Left renal cortex interstitium (tissue), 4 donors: Measurements from ENCODE around the gene CDK3. TPM values are rescaled to one million over a fixed set of nuclear protein-coding genes. Genes with fewer than 3 reads are reported as not detected.
"Not testable (repeated sequence)": the region's sequence is repeated elsewhere in the genome, so short reads cannot be mapped to it uniquely, and the experiment has no call there.

Experiments used
- DNase-seq, 4 donors: peaks; one replicate each; pipeline ENCODE4 v3.0.0-alpha.2; 2013; ENCODE audit warnings: low read depth in 4 of 4, low spot score in 2 of 4, missing footprints in 1 of 4
- polyA plus RNA-seq, 4 donors: library from polyadenylated mRNA; unstranded; fragments of 120-200 nt; gene quantifications; one replicate each; pipeline ENCODE4 v1.2.1, GENCODE V29; 2013; ENCODE audit not compliant: insufficient read length in 4 of 4

Gene CDK3
- polyA plus RNA-seq, 4 donors: 8.1 to 28.0 (median 15.3) TPM

- no peak for DNase-seq
Measured at GRCh38 chr17:76036497-76037261, 36.0 kb downstream of the CDK3 start.

- DNase-seq: no peak
Measured at GRCh38 chr17:76038050-76038449, 37.4 kb downstream of the CDK3 start.

- DNase-seq: no peak
Measured at GRCh38 chr17:76039121-76039520, 38.5 kb downstream of the CDK3 start.

GRCh38 chr17:76040376-76040775 lies 39.7 kb downstream of the CDK3 start:
- DNase-seq: no peak

- DNase-seq: not testable (repeated sequence)
Measured at GRCh38 chr17:76042868-76043267, 42.2 kb downstream of the CDK3 start.

GRCh38 chr17:76044475-76045007 lies 43.9 kb downstream of the CDK3 start:
- not testable (repeated sequence) for DNase-seq

- no peak for DNase-seq
Measured at GRCh38 chr17:76046064-76046463, 45.4 kb downstream of the CDK3 start.

GRCh38 chr17:76048025-76048605 lies 47.5 kb downstream of the CDK3 start:
- DNase-seq: no peak

GRCh38 chr17:76048711-76049110 lies 48.1 kb downstream of the CDK3 start:
- DNase-seq: no peak

GRCh38 chr17:76049239-76049638 lies 48.6 kb downstream of the CDK3 start:
- DNase-seq: no peak

- no peak for DNase-seq
Measured at GRCh38 chr17:76049836-76050537, 49.3 kb downstream of the CDK3 start.

- no peak for DNase-seq
Measured at GRCh38 chr17:76050538-76051467, 50.1 kb downstream of the CDK3 start.

GRCh38 chr17:76051561-76051960 lies 50.9 kb downstream of the CDK3 start:
- DNase-seq: no peak

- DNase-seq: no peak
Measured at GRCh38 chr17:76053246-76054111, 52.8 kb downstream of the CDK3 start.

- DNase-seq: no peak
Measured at GRCh38 chr17:76054112-76054476, 53.4 kb downstream of the CDK3 start.
